GF-D8 (cell line): Measurements from ENCODE around the gene COL17A1.

ENCODE experiments used
- DNase-seq: peaks from one replicate; lab custom pipeline; 2025; lab: John Stamatoyannopoulos, UW

Gene COL17A1

DNA sequence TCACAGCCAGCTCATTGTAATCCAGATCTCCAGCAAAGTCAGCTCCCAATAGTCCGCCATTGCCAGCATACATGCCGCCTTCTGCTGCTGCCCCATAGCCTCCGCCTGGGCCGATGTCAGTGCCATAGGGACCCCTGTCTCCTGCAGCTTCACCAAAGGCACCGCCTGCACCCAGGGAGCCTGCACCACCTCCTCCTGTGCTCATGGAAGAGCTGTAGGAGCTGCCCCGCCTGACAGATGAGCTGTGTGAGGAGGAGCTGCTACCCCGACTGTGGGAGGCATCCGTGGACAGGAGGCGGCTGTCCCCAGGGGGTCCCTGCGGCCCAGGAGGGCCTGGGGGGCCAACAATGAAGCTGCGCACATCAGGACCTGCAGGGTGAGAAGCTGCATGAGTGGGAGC lies 51.7 kb downstream of the COL17A1 start:
- no peak for DNase-seq

DNA sequence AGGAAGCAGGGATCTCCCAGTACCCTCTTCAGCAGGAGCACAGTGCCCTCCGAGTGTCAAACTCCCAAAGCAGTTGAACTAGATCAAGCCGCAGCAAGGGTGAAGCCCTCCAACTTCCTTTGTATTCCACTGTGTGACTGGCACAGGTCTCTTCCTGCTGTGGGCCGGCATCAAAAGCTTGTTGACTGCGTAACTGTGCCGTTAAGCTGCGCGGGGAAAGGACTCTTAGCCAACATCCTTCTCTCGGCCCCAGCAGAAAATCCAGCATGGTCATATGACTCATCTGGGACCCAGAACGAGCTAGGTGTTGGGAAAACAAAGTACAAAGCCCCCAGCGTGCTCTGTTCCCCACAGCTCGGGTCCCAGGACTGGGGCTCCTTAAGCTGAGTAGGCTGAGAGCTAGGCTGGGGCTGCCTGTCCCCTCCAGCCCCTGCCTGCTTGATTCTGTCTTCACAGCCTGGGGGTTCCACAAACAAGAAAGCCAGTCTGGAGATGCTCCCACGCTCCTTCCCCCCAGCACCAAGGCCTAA lies 52.2 kb downstream of the COL17A1 start:
- DNase-seq = no peak

- DNase-seq = no peak
Measured at GRCh38 chr10:104032144-104032775, 53.4 kb downstream of the COL17A1 start.

DNA sequence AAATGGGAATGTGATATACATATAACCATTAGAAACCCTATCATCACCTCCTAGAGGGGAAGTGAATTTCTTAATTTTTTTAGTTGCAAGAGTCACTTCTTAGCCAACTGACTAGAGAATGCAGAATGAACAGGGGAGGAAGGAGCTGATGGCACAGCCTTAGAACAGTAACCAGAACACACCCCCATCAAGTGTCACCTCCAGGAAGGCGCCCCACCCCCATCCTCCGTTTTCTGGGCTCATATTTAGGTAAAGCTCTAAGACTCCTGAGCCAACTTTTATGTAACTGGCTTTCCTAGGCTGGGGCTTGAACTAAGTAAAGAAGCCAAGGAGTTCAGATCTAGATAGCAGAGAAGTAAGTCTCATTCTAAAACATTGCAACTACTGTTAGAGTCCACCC lies 54.0 kb downstream of the COL17A1 start:
- DNase-seq = no peak

DNA sequence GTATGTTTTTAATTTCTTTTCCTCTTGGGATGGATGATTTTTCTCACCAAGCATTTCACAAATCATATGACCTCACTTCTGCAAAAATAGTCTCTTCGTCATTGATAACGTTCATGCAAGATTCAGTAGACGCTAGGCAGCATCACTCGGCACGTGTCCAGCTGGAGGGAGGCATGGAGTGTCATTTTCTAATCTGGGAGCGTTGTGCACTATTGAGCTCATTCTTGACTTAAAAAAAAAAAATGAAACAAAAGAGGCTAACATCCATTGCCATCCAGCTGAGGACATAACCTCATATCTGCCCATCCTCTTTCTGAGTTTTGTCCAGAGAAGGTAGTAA lies 56.2 kb downstream of the COL17A1 start:
- no peak for DNase-seq

DNA sequence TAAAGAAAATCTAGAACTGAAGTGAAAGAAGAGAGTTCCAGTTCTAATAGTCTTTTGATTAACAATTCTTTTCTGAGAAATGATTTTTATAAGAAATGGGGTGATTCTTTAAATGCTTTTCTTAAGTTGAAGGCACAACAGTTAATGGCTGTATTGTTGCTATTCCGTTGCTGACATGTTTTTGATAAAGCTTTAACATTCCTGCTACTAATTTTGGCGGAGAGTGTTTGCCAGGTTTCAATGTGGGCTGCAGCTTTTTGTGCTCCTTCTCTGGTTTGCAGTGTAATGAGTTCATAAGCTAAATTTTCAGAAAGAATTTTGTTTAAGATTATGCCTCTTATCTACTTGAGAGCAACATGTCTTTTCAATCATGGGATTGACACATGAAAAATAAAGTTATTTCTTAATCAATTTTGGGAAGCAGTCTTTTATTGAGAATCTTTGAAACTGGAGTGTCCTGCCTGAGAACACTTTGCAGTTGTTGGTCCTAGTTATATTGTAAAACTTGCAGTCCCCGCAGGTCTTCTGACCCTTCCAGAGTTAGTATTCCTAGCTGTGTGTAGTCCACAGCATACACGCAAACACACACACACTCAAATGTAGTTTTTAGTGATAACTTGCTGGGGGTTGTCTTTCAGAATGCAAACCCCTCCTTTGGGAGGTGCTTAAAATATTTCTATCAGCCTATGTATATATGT lies 56.7 kb downstream of the COL17A1 start:
- DNase-seq = no peak

GRCh38 chr10:104028146-104028545 lies 57.5 kb downstream of the COL17A1 start:
- DNase-seq = no peak

GRCh38 chr10:104026762-104027161 lies 58.9 kb downstream of the COL17A1 start:
- no peak for DNase-seq

DNA sequence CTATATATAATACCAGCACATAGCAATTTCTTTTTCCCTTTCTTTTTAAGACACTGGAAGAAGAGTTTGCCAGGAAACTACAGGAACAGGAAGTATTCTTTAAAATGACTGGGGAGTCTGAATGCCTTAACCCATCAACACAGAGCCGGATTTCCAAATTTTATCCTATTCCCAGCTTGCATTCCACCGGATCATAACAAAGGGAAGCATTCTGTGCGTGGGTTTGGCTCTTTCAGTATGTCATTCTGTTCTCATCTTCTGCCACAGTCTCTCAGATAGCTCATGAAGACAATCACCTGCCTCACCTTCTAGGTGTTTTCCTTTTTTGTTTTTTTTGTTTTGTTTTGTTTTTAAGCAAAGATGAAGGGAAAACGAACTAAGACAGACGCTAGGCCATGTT lies 60.2 kb downstream of the COL17A1 start:
- DNase-seq = no peak

DNA sequence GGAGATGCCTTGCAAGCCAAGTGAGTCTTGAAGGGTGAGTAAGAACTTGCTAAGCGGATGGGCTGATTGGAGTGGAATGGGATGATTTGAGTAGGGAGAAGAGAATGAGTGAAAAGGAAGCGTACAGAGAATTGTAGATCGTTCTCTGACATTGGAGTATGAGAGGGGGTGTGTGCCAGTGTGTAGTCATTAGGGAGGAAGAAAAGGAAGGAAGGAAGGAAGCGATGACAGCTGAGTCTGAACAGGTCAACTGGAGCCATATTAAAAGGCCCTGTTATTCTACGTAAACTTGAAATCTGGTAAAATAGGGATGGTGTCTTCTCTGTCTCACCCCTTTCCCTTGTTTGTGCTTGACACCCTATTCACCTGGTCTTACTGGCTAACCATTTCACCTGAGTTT lies 63.7 kb downstream of the COL17A1 start:
- DNase-seq = no peak

DNA sequence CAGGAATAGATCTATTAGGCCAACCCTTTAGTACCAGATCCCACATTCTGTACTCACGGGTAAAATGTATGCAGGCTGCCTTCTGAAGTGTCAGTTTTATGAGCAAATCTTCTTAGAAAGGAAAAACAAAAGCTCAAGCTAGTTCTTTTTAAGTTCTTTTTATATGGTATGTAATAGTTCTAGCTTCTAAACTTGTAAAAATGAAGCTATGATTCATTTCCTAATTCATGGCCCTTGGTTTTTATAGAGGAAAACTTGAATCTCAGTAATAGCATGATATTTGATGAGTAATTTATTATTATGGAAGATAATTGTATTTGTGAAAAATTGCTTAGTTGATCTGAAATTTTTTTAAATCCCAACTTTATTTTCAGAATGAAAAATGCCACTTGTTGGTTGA lies 64.4 kb downstream of the COL17A1 start:
- no peak for DNase-seq

GRCh38 chr10:104020020-104020419 lies 65.7 kb downstream of the COL17A1 start:
- DNase-seq = no peak

GRCh38 chr10:104018471-104018870 lies 67.2 kb downstream of the COL17A1 start:
- DNase-seq = no peak

DNA sequence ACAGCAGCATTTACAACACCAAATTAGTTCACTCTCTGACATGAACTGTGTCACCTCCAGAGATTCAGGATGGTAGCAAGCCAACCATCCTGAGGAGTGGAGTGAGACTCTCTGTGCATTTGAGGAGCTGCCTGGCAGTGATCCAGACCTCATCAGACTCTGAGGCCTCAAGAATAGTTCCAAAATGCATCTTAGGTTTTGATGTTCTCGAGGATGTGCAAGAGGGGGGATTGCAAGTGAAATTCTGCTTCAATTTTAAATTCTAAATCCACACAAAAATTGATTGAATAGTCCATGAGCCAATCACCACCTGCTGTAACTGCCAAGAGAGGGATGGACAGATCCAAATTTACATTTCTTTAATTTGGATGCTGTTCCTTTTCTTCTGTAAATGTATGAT lies 69.0 kb downstream of the COL17A1 start:
- no peak for DNase-seq

GRCh38 chr10:104014176-104014575 lies 71.5 kb downstream of the COL17A1 start:
- no peak for DNase-seq

GRCh38 chr10:104013489-104013888 lies 72.2 kb downstream of the COL17A1 start:
- no peak for DNase-seq

- DNase-seq = no peak
Measured at GRCh38 chr10:104011904-104012303, 73.8 kb downstream of the COL17A1 start.

DNA sequence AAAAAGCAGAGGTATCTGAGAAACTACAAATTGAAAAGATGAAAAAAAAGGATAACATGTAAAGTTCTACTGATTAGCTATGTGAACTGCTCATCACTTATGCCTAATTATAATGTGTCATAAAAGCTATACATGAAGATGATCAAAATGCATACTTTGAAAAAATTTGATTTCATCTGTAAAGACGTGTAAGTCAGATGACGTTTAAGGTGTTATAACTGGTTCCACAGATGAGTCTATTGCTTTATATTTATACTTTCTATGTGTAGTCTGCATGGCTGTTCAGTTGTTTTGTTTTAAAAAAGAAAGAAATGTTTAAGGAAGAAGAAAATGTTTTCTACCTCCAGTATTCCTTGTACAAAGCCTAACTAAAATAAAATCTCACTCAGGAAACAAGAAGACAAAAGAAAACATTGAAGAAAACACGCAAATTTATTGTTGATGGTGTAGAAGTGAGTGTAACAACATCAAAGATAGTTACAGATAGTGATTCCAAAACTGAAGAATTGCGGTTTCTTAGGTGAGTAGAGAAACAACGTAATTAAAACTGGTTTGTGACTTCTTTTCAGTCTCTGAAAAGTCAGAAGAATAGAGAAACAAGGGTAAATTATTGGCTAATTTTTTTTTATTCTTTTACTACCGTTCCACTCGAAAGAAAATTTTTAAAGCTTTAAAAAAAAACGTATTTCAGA lies 80.4 kb downstream of the COL17A1 start:
- DNase-seq = no peak

- DNase-seq = no peak
Measured at GRCh38 chr10:104002911-104003310, 82.8 kb downstream of the COL17A1 start.

DNA sequence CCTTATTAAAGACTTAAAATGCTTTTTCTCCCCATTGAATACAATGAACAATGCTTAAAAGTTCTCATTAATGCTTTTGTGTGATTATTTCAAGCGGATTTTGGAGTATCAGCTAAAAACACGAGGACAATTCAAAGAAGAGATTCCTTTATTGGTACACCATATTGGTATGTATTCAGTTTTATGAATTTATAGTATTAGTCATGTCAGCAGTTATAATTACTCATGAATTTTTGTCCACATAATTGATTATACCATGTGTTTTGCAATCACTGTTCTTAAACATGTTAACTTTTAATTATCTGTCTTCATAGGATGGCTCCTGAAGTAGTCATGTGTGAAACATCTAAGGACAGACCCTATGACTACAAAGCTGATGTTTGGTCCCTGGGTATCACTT lies 86.9 kb downstream of the COL17A1 start:
- no peak for DNase-seq

DNA sequence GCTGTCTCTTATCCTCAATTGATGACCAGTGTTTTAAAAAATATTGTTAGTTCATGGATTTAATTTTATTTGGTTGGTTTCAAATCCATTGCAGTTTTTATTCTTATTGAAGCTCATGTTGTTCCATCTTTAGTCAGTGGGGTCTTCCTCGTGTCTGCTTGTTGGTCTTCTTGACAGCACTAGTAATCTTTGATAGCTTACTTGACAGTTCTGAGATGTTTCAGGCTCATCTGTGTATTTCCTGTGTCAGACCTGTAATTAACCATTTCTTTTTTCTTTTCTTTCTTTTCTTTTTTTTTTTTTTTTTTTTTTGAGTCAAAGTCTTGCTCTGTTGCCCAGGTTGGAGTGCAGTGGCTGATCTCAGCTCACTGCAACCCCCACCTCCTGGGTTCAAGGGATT lies 90.5 kb downstream of the COL17A1 start:
- no peak for DNase-seq

DNA sequence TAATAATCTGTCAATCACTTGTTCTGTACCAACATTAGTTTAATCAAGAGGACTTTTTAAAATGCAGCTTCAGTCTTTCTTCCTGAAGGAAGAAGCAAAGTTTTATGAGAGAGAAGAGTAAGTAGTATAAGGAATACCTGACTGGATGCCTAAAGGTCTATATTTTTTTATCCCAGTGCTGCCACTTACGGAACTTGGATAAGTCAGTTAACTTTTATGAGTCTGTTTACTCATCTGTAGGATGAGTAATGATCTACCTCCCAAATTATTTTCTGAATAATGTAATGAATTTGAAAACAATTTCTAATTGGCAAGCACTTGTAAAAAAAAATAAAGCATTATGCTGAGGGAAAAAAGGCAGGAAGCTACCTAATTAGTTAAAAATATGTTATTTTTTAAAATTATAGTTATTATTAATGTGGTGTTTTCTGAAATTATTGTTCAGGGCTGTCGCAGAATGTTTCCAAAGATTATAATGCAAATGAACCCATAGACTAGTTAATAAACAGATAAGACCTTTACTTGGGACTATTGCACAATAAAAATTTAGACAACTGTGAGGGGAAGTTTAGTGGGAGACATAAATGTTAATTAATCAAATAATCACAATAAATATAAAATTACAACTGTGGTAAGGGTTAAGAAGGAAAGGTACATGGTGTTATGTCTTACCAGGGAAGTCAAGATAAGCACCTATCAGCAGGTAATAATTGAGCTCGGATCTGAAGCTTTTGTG lies 94.1 kb downstream of the COL17A1 start:
- DNase-seq = no peak

- no peak for DNase-seq
Measured at GRCh38 chr10:103990531-103990930, 95.1 kb downstream of the COL17A1 start.
